GM19463 (cell line): Measurements from ENCODE around the gene ELMOD1.
A peak's percentile ranks its signal among the peaks of the same experiment; 100 is the strongest.

Source experiments
- ATAC-seq: cut with Tn5 transposase; IDR thresholded peaks from one replicate; pipeline ENCODE4 v1.9.1; 2021; ENCODE audit warnings: mild to moderate bottlenecking, moderate library complexity; ENCODE audit not compliant: unreplicated experiment

The ELMOD1 gene

DNA sequence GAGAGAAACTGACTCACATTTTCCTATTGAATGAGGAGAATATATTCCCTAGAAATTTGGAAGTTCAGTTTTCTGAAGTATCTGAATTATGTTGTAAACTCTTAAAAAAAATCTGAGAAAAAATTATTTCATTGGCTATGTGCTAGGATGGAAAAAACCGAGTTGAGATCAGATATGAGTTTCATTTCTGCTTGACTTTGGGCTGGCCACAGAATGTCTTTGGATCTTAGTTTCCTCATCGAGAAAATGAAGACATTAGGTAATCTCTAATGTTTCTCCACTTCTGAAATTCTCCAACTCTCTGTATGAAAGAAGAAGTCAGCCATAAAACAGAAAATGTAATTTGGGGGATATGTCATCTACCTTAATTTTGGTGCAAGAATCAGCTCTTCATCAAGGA, 92.1 kb downstream of the ELMOD1 start:
- ATAC-seq = no peak

DNA sequence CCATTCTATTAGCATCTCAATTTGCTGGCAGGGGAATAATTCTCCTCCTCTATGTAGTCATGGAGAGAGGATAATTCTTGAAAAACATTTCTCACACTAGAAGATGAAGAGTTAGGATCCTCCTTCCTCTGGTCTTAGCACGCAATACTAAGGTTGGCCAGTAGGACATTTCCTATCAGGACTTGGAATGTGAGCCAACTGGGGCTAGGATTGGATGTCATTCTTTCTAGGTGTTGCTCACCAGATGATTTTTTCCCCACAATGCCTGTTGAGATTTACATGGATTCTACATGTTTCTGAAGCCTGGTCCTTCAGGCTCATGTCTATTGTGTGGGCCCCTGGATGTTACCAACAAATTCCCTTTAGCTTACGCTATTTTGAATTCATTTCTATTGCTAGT, 92.9 kb downstream of the ELMOD1 start:
- ATAC-seq = no peak

DNA sequence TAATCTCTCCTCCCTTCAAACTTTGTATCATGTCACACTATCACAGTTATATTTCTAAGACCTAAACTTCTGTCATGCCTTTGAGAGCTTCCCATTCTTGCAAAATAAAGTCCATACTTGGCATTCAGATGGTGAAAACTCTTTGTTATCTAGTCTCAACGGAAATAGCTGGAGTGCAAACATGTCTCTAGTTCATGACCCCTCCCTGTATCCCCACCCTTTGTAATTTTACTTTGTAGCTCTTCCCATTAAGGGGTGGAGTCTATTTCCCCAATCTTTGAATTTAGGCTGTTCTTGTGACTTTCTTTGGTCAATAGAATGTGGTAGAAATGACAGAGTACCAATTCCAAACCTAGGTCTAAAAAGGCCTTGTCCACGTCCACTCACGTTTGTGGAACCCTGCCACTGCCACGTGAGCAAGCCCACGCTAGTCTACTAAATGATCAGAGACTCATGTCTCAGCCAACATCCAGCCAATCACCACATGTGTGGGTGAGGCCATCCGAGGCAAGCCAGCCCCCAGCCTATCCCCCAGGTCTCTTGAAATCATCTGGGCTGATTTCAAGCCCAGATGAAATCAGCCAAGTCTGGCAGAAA, 97.5 kb downstream of the ELMOD1 start:
- no peak for ATAC-seq

DNA sequence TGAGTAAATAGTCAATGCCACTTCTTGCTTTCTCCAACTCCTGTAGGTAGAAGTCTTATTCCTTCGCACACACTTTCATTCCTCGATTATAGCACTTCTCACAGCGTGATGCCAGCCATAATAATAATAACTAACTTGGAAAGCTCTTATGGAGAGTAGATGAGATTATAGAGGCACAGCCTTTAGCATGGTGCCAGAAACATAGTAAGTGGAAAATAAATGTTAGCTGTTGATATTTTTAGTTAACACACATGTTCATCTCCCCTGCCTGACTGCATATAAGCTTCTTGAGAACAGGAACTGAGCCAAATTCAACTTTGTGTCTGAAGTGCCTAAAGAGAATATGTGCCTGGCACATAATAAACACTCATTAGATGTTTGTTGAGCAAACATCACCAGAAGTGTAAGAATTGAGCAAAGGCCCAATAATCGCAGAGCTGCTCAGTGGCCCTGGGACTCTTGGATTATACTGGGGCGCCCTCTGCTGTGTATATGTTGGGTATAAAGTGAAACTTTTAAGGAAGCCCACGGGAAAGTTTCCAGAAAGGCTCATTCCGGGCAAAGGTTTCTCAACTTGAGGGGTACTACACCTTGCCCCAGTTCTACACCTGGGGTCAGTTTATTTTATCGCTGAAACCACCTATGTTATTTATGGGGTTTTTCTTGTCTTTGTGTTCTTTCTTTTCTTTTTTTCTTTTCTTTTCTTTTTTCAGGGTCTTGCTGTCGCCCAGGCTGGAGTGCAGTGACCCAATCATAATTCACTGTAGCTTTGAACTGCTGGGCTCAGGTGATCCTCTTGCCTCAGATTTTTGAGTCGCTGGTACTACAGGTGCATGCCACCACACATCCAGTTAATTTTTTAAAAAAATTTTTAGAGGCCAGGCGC, 98.6 kb downstream of the ELMOD1 start:
- ATAC-seq = peak; percentile 76

DNA sequence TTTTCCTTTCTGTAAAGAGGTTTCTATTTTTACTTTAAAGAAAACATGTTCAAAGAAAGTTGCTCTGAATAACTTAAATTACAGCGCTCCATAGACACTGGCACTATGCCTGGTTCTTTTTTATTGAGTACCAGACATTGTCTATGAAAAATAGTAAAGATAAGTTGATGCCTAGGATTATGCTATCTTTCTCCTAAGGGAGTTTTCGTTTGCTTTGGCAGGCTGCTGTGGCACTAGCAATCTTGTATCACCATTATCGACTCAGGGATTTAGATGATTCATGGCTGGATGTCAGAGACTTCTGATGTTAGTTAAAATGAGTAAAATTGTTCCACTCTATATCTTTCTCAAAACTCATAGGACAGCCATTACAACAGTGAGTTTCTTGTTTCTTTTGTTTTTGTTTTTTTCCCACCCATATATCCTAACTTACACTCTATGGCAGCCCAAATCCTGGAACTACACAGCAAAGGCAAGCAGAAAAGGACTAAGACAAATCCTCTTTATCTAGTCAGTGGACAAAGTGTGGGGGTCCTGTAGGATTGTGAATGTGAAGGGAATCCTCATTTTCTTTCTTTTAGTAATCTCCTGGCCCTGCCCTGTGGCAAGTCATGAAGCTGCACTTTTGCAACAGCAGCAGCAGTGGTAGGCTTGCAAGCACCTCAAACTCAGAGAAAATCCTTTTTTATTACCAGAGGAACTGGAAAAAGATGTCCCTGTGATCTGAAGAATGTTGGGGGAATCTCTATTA, 100.2 kb downstream of the ELMOD1 start:
- no peak for ATAC-seq

DNA sequence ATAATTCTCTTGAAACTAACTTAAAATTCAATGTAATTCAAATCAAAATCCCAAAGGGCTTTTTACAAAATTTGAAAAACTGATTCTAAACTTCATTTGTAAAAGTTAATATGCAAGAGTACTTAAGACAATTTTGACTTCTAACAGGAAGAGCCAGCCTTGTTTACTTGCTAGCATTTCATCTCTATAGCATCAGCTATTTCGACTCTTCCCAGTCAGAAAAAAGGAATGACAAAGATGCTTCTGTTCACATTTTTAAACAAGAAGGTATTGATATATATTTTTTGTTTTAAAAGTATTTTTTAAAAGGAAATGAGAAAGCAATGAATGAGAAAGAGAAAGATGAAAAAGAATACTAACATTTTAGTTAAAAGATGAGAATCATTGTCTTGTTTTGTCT, 104.5 kb downstream of the ELMOD1 start:
- no peak for ATAC-seq

DNA sequence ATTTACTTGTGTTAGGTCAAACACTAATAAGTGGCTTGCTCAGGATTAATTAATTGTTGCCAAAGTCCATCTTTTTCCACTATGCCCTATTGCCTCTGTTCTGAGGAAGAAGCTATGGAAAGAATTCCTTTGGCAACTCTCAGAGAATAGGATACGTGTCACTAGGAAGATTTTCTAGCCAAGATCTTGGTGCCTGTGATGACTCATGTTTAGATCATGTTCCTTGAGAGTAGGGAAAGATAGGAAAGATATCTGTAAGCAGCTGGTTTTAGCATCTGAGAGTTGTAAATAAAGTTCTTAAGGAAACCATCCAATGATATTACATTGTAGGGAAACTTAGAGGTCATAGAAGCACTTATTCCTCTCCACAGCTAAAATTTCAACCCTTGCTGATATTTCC, 105.2 kb downstream of the ELMOD1 start:
- no peak for ATAC-seq

DNA sequence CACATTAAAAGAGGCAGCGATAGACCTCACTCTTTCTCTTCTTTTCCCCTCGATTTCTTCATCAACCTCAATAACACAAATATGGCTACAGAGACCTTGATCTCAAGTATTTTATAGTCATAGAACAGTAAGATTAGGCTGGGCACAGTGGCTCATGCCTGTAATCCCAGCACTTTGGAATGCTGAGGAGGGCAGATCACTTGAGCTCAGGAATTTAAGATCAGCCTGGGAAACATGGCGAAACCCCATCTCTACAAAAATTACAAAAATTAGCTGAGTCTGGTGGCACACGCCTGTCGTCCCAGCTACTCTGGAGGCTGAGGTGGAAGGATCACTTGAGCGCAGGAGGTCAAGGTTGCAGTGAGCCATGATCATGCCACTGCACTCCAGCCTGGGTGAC, 106.3 kb downstream of the ELMOD1 start:
- no peak for ATAC-seq

DNA sequence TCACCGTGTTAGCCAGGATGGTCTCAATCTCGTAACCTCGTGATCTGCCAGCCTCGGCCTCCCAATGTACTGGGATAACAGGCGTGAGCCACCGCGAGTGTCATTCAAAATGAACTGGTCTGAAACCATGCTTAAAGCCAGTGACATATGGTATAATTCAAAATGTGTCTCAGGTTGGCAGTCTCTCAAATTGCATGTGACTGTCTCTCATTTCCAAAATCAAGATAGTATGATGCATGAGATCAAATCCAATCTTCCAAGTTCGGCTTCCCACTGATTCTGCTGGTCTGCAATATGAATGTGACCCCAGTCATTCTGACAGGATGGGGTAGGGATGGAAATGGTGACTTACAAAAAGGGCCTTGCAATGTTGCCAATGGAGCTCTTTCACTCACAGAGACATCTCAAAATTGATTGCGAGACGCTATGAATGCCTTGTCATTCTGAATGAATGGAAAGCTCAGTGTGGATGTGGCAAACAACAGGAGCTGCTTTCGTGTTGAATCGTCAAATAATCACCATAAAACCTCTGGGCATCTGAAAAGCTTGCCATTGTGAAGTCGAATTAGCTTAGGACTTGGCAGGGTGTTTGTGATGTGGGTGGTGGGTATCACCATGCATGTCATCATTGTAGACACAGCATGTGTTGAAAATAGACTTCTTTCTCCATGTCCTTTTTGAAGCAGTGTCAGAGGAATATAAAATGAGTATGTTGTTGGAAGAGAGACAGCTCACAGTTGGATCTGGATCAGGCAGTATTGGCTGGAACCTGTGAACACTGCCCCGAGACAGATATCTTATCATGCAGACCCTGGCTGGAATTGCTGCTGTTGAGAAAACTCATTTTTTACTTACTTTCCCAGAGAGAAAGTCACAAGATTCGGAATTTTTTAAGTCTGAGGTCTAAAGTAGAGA, 108.7 kb downstream of the ELMOD1 start:
- ATAC-seq = no peak

DNA sequence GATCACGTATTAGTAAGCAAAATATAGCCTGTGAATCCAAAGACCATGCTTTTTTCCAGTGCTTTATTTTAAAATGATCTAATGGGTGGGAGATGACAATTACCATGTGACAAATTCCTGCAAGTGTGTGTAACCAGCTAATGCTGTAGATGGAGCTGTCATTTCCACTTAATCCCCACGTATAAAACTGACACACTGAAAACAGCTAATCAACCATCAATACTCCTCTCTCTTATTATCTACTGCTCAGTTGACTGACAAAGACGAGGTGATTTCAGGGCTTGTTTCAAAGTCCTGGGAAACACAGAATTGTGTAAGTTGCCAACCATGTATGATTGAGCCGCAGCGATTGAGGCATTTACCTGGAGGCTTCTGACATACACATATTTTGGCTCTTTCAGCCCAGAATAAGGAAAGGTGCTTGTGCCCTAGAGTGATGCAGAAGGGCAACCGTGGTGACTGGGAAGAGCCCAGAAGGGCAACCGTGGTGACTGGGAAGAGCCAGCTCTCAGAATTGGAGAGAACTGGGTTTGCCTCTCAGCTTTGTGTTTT, 111.2 kb downstream of the ELMOD1 start:
- no peak for ATAC-seq

DNA sequence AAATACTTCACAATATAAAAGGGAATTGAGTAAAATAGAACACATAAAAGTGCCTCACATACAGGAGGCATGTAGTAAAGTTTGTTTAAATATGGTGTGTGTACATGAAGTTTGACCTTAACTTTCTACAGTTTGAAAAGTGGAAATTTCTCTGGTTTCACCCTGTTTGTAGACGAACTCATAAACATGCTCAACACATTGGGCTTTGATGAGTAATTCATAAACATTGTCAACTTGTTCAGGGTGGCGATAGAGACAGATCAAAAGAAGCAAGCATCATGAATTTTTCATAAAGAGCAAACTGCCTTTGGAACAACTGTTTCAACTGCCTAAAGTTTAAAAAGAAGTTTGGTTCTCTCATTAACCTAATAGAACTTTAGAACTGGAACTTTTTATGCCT, 111.8 kb downstream of the ELMOD1 start:
- no peak for ATAC-seq

DNA sequence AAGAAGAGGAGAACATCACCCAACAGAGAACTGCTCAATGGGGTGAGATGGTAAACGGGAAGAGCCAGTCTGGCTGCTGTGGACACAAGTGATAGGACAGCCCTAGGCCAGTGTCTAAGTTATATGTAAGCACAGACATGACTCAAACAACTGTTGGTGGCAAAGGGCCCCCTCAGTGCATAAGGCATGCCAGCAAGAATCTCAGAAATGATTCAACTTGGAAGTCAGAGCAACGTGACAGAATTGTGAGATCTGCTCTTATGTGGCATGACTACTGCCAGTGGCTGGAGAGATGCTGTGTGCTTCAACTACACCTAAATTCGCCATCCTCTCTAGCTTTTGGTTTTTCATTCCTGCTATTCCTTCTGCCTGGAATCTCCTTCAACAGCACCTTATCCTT, 113.5 kb downstream of the ELMOD1 start:
- ATAC-seq = no peak

DNA sequence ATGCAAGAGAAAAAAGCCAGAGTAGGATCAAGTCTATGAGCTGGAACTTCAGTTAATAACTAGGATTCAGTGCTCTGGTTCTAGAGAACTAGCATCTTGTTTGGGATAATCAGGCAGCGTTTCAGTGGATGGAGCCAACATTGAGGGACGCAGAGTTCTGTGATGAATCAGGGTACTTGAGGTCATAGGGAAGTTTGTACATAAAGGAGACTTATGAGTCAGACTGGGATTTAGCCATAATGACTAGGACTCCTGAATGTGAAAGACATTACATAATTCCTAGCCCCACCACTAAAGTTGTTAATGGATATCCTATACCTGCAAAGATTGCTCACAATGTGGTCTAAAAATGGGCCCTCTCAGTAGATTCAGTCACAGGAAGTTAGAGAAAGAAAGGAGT, 114.1 kb downstream of the ELMOD1 start:
- ATAC-seq = no peak

DNA sequence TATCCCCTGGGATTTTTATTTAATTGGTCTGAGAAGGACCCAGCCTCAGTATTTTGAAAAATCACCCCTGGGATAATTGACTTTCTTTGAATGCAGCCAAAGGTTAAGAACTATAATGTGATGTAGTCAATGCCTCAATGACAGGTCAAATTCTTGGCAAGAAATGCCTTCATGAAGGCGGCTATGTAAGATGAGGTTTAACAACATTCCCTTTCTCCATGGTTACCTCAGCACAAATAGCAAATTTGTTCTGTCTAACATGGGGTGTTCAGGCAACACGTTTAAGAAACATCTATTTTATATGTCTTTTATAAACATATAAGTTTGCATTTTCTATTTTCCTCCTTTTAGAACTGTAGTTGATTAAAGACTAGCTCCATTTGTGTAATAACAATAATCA, 115.6 kb downstream of the ELMOD1 start:
- ATAC-seq = no peak

DNA sequence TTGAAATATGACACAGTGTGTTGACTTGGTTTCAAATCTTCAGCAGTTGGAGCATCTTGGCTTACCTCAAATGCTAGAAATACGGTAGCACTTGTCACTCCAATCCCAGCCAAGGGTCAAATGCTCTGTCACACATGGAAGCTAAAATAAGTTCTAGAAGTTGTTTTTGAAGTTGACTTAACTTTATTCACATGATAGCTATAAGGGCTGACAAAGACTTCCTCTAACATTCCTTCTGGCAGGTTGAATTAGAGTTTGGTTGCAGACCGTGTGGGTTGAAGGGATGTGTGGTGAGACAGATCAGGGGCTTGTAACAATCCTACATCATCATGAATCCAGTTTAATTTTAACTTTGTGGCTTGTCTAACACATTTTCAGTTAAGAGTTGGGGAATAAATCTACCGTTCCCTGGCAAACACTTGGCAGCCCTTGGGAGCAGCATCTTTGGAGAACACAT, 116.3 kb downstream of the ELMOD1 start:
- ATAC-seq = no peak

DNA sequence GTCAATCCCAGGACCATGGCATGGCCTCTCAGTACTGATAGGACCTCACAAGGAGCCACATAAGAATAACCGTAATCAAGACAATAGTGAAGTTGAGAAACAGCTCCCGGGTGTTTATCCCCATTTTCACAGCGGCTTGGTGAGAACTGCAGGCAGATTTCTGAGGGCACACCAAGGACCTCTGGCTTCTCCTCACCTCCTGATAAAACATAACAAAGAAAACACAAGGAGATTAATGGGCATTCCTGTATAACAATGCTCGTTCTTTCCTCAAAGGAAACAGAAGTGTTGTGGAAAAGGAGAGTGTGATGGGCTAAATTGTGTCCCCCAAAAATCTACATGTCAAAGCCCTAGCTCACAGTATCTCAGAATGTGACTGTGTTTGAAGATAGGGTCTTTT, 116.9 kb downstream of the ELMOD1 start:
- no peak for ATAC-seq

DNA sequence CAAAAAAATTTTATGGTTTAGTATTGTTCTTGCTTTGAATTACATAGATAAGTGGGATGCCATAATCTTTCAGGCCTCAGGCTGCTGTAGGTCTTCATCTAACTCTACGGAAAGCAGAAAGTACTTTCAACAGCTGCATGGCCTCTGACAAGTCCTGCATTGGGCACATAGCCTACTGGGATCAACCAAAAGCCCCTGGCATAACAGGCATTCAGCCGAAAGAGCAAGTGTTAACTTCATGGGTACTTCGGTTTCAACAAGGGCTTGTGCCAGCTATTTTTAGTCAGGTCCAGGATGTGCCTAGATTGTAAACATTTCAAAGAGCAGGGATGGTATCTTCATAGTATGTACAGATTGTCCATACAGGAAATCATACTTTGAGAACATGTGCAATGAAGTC, 117.8 kb downstream of the ELMOD1 start:
- ATAC-seq = no peak

DNA sequence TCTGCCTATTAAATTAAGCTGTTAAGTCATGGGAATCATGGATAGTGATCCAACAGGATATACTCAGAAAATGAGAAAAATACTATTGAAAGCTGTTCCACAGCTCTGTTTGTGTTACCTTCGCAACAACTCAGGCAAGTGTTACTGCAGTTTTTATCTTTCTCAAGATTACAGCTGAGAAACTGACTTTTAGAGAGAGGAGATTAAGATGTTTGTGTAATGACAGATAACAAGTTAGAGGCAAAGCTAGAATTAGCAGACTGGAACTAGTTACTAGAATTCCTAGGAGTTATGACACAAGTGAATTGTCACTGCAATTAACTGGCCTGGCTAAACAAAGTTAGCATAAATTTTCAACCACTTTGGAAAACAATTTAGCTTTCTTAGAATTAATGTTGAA, 119.4 kb downstream of the ELMOD1 start:
- ATAC-seq = no peak

DNA sequence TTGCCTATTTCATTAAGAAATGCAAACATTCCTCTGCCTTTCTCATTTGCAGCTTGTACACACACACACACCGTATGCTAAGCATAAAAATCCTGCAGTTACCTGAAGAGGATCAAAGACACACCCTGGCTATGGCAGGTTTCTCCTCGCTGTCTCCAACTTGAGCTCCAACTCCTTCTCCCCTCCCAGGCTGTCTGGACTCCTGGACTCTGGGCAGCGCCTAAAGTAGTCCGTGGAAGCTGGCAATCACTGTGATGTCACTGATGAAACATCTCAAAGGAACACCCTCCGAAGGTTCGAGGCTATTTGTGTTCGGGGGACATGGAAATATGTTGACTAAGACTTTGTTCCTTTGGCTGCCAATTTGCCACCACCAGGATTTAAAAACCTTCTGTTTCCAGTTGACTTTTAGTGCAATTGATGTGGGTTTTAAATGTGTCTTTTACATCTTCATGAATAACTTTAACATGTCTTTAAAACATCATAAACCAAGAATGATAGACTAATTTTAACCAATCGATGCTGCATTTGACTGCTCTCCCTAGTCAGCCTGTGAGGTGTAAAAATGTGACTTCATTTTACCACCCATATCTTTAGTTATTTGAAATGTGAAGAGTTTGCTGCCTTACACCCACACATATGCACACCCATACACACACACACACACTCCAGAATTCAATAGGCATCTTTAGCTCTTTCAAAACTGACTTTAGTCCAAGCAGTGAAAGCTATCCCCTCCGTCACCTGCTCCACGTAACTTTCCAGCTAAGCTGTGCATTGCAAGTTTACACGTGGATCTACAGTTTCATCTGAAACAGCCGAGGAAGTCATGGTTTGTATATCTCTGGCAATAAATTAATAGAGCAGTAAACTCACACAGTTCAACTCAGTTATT, 121.2 kb downstream of the ELMOD1 start, which contains the start of gene SLN:
Gene SLN, minus strand, starts transcription at position 196 of the 895 bp plus-strand sequence.
- ATAC-seq = no peak
